Upper lobe of left lung (tissue), 4 donors: ENCODE measurements around the gene CDK5RAP2.

Experiments used
- CTCF ChIP-seq, 6 experiments: fragments of 450-650 bp in 4 of 6; fragments of 200-600 bp in 2 of 6; sonication (generic) in 2 of 6; IDR thresholded peaks; one replicate each; pipeline ENCODE4 v1.5.1; 2016 to 2019; ENCODE audit warnings: antibody characterized with exemption in 6 of 6
- EP300 ChIP-seq, 4 donors: sonication (generic); formaldehyde crosslinking; IDR thresholded peaks; one replicate each; pipeline ENCODE4 v1.5.1; 2017; ENCODE audit warnings: antibody characterized with exemption in 4 of 4, control low read depth in 2 of 4
- POLR2A ChIP-seq, 4 donors: fragments of 450-650 bp; IDR thresholded peaks; one replicate each; pipeline ENCODE4 v1.5.1; 2016 to 2017; ENCODE audit warnings: antibody characterized with exemption in 4 of 4, mild to moderate bottlenecking in 2 of 4
- POLR2AphosphoS5 ChIP-seq, 2 donors: sonication (generic); formaldehyde crosslinking; IDR thresholded peaks; one replicate each; pipeline ENCODE4 v1.5.1; 2017; ENCODE audit warnings: antibody characterized with exemption in 2 of 2

GRCh38 chr9:120368799-120369198 is 211.2 kb downstream of the CDK5RAP2 start:
- no peak for TF ChIP-seq CTCF (IDR thresholded peaks at IDR 0.05)
- no peak for TF ChIP-seq POLR2A (IDR thresholded peaks at IDR 0.05)
- TF ChIP-seq EP300 (IDR thresholded peaks at IDR 0.05), result no peak
- no peak for TF ChIP-seq POLR2AphosphoS5 (IDR thresholded peaks at IDR 0.05)
